ENCODE results near the gene PLEKHA8. TPM values are rescaled to one million over a fixed set of nuclear protein-coding genes. Genes with fewer than 3 reads are reported as not detected.

The PLEKHA8 gene
- total RNA-seq, 1 donor from 2014 or later, result 14.4 TPM

- no peak for DNase-seq
Measured at GRCh38 chr7:30170476-30171205, 142.4 kb downstream of the PLEKHA8 start.

- DNase-seq, result peak; percentile 63
Measured at GRCh38 chr7:30171766-30172447, 143.7 kb downstream of the PLEKHA8 start.

- no peak for DNase-seq
Measured at GRCh38 chr7:30172451-30172850, 144.2 kb downstream of the PLEKHA8 start.

- peak; percentile 97 for DNase-seq
Measured at GRCh38 chr7:30173058-30173897, 145.1 kb downstream of the PLEKHA8 start.

GRCh38 chr7:30175180-30175579 lies 147.0 kb downstream of the PLEKHA8 start:
- peak; percentile 70 for DNase-seq

GRCh38 chr7:30175636-30176147 lies 147.5 kb downstream of the PLEKHA8 start:
- peak; percentile 77 for DNase-seq

GRCh38 chr7:30176463-30177109 lies 148.4 kb downstream of the PLEKHA8 start:
- DNase-seq, result no peak

GRCh38 chr7:30177186-30177585 lies 149.0 kb downstream of the PLEKHA8 start:
- no peak for DNase-seq

- DNase-seq, result peak; percentile 63
Measured at GRCh38 chr7:30177965-30178364, 149.8 kb downstream of the PLEKHA8 start.

- no peak for DNase-seq
Measured at GRCh38 chr7:30178748-30179436, 150.7 kb downstream of the PLEKHA8 start.

Small RNA genes within 50 kb of the gene (small RNA-seq; reads per million reads assigned to genes)
- not detected for gene RPS27P16 (ENCODE audit: low replicate concordance)

Other genes starting within 250 kb of the PLEKHA8 start
- gene WIPF3, start 221.9 kb upstream of the PLEKHA8 start, total RNA-seq, result 3.4 TPM
- 36.0 TPM for gene SCRN1, start 38.6 kb upstream of the PLEKHA8 start, total RNA-seq
- 23.7 TPM for gene FKBP14, start 1.7 kb upstream of the PLEKHA8 start, total RNA-seq
- gene MTURN, start 106.6 kb downstream of the PLEKHA8 start, total RNA-seq, result 126 TPM

Measured in tongue (tissue), 3 donors.